ENCODE measurements around the gene PHYH. TPM values are rescaled to one million over a fixed set of nuclear protein-coding genes. Genes with fewer than 3 reads are reported as not detected.

PHYH gene
- total RNA-seq, 1 experiment from 2014 or later: 13.2 TPM

GRCh38 chr10:13234172-13234571, 65.7 kb downstream of the PHYH start, which contains the start of gene UCMA:
Gene UCMA (minus strand): TSS chr10:13234374. CDS start chr10:13234258, 116 bp downstream.
- H3K4me2 ChIP-seq (ENCODE audit: low read length): no peak within 1 kb of the TSS
- no peaks in the 10 kb centered on the region for H3K9me2 ChIP-seq (replicated peaks; ENCODE audit: low read length)
- no peaks in the 10 kb centered on the region for H3K79me2 ChIP-seq (ENCODE audit: low read length)
- ChIA-PET CTCF (no interaction called here), POLR2A (ENCODE audit: unreplicated experiment) (no interaction called here)
- no peak within 1 kb of the TSS for H3K4me3 ChIP-seq (ENCODE audit: low read length)
- no peak for TF ChIP-seq CTCF (conservative IDR thresholded peaks at IDR 0.05; ENCODE audit: low read depth, low read length)
- TF ChIP-seq EZH2phosphoT487 (IDR thresholded peaks at IDR 0.05; ENCODE audit: borderline replicate concordance, low read length): no peak
- ATAC-seq (no peak), DNase-seq (no peak)
- no peaks in the 10 kb centered on the region for H3K9me3 ChIP-seq (ENCODE audit: low read length)
- H3K27ac ChIP-seq (ENCODE audit: low read length): no peak within 1 kb of the TSS
- H2AFZ ChIP-seq (ENCODE audit: low read length): no peak within 1 kb of the TSS
- intact Hi-C loops (cut with micrococcal nuclease): no loop called here
- no peaks in the 10 kb centered on the region for H3K4me1 ChIP-seq (ENCODE audit: insufficient read depth, low read length)
- no peaks in the 10 kb centered on the region for H3F3A ChIP-seq (ENCODE audit: low read length, unreplicated experiment)
- no TSS peak for BruUV-seq (replicated peaks)
- no peaks in the 10 kb centered on the region for H4K20me1 ChIP-seq (ENCODE audit: low read length)
- no peak within 1 kb of the TSS for H3K9ac ChIP-seq (ENCODE audit: low read length)
- no peaks in the 10 kb centered on the region for H3K27me3 ChIP-seq (ENCODE audit: low read length)
- no peaks in the 10 kb centered on the region for H3K36me3 ChIP-seq (ENCODE audit: low read depth, low read length)

DNA sequence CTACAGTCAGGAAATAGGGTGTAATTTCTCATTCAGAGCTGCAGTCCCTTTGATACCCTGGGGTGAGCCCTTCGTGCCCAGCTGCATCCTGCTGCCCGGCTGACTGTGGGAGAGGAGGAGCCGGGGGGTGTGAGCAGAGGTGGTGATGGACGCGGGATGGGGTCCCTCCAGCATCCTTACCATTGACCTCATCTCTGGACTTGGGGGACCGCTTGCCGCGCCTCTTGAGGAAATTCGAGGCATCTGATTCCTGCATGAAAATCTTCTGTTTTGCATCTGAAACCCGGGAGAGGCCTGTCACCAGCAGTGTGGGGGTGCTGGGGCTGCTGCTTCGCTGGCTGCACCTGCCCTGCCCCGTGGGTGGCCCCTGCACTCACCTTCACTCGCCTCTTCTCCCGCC, 66.5 kb downstream of the PHYH start:
- H3K9me2 ChIP-seq (replicated peaks; ENCODE audit: low read length): no peaks in the 10 kb centered on the region
- BruUV-seq (replicated peaks): no TSS peak
- H3K4me1 ChIP-seq (ENCODE audit: insufficient read depth, low read length): no peaks in the 10 kb centered on the region
- no peaks in the 10 kb centered on the region for H3F3A ChIP-seq (ENCODE audit: low read length, unreplicated experiment)
- no peak overlapping the region for H3K9ac ChIP-seq (ENCODE audit: low read length)
- intact Hi-C loops (cut with micrococcal nuclease): no loop called here
- no peak overlapping the region for H3K27ac ChIP-seq (ENCODE audit: low read length)
- no peaks in the 10 kb centered on the region for H3K79me2 ChIP-seq (ENCODE audit: low read length)
- no peak overlapping the region for H2AFZ ChIP-seq (ENCODE audit: low read length)
- H4K20me1 ChIP-seq (ENCODE audit: low read length): no peaks in the 10 kb centered on the region
- ChIA-PET CTCF (no interaction called here), POLR2A (ENCODE audit: unreplicated experiment) (interaction anchor here (0.5 kb wide), 1 partner anchor 422 kb away, joined by 3 read pairs; no protein-coding TSS in a partner anchor)
- H3K36me3 ChIP-seq (ENCODE audit: low read depth, low read length): no peaks in the 10 kb centered on the region
- H3K4me3 ChIP-seq (ENCODE audit: low read length): no peak overlapping the region
- DNase-seq: no peak
- no peak overlapping the region for H3K4me2 ChIP-seq (ENCODE audit: low read length)
- no peak for TF ChIP-seq CTCF (conservative IDR thresholded peaks at IDR 0.05; ENCODE audit: low read depth, low read length)
- no peak for TF ChIP-seq EZH2phosphoT487 (IDR thresholded peaks at IDR 0.05; ENCODE audit: borderline replicate concordance, low read length)
- ATAC-seq: no peak
- no peaks in the 10 kb centered on the region for H3K9me3 ChIP-seq (ENCODE audit: low read length)
- H3K27me3 ChIP-seq (ENCODE audit: low read length): no peaks in the 10 kb centered on the region

GRCh38 chr10:13231808-13232207, 68.1 kb downstream of the PHYH start:
- H3F3A ChIP-seq (ENCODE audit: low read length, unreplicated experiment): no peaks in the 10 kb centered on the region
- H3K4me3 ChIP-seq (ENCODE audit: low read length): no peak overlapping the region
- POLR2A ChIA-PET (ENCODE audit: unreplicated experiment): no interaction called here
- no peak for DNase-seq
- H3K27me3 ChIP-seq (ENCODE audit: low read length): no peaks in the 10 kb centered on the region
- H3K9me2 ChIP-seq (replicated peaks; ENCODE audit: low read length): no peaks in the 10 kb centered on the region
- no TSS peak for BruUV-seq (replicated peaks)
- intact Hi-C loops (cut with micrococcal nuclease): no loop called here
- no peaks in the 10 kb centered on the region for H4K20me1 ChIP-seq (ENCODE audit: low read length)
- no peaks in the 10 kb centered on the region for H3K4me1 ChIP-seq (ENCODE audit: insufficient read depth, low read length)
- TF ChIP-seq EZH2 (IDR thresholded peaks at IDR 0.05; ENCODE audit: low read length, unreplicated experiment): no peak
- no peak for TF ChIP-seq EZH2phosphoT487 (IDR thresholded peaks at IDR 0.05; ENCODE audit: borderline replicate concordance, low read length)
- no peak for TF ChIP-seq CTCF (conservative IDR thresholded peaks at IDR 0.05; ENCODE audit: low read depth, low read length)
- no peak overlapping the region for H2AFZ ChIP-seq (ENCODE audit: low read length)
- no peak overlapping the region for H3K4me2 ChIP-seq (ENCODE audit: low read length)
- ATAC-seq: no peak
- no peak overlapping the region for H3K9ac ChIP-seq (ENCODE audit: low read length)
- no peaks in the 10 kb centered on the region for H3K36me3 ChIP-seq (ENCODE audit: low read depth, low read length)
- no peak overlapping the region for H3K27ac ChIP-seq (ENCODE audit: low read length)
- no peaks in the 10 kb centered on the region for H3K9me3 ChIP-seq (ENCODE audit: low read length)
- CTCF ChIA-PET: no interaction called here
- no peaks in the 10 kb centered on the region for H3K79me2 ChIP-seq (ENCODE audit: low read length)
